RWPE2 (cell line): ENCODE measurements around the gene DNAJC1.

Experiments
- ATAC-seq: fragments of 200-7000 bp; cut with Tn5 transposase; 3 replicates; pipeline ENCODE4 v1.9.1; 2021; ENCODE audit warnings: low read depth
- DNase-seq: peaks from one replicate; pipeline ENCODE4 v3.0.0-alpha.2; 2020; ENCODE audit warnings: low spot score
- H3K27ac ChIP-seq: fragments of 450-650 bp; 2 replicates; pipeline ENCODE4 v1.5.1; 2017; ENCODE audit warnings: mild to moderate bottlenecking; ENCODE audit not compliant: poor library complexity, severe bottlenecking
- H3K27me3 ChIP-seq: fragments of 250-450 bp; sonication (Bioruptor Pico); 2 replicates; pipeline ENCODE4 v1.5.1; 2021; ENCODE audit warnings: mild to moderate bottlenecking, moderate library complexity; ENCODE audit not compliant: insufficient read depth, poor library complexity, severe bottlenecking
- H3K36me3 ChIP-seq: fragments of 250-450 bp; sonication (Bioruptor Pico); 2 replicates; pipeline ENCODE4 v1.5.1; 2020; ENCODE audit warnings: low read depth, mild to moderate bottlenecking, moderate library complexity
- H3K4me1 ChIP-seq: fragments of 250-450 bp; sonication (Bioruptor Pico); 2 replicates; pipeline ENCODE4 v1.5.1; 2021; ENCODE audit warnings: mild to moderate bottlenecking, moderate library complexity; ENCODE audit not compliant: insufficient read depth, poor library complexity, severe bottlenecking
- H3K4me3 ChIP-seq: fragments of 250-450 bp; sonication (Bioruptor Pico); 2 replicates; pipeline ENCODE4 v1.5.1; 2021; ENCODE audit warnings: mild to moderate bottlenecking, moderate library complexity; ENCODE audit not compliant: severe bottlenecking
- H3K9me3 ChIP-seq: fragments of 250-450 bp; sonication (Bioruptor Pico); 2 replicates; pipeline ENCODE4 v1.5.1; 2021; ENCODE audit warnings: mild to moderate bottlenecking, moderate library complexity; ENCODE audit not compliant: severe bottlenecking
- CTCF ChIP-seq: fragments of 450-650 bp; IDR thresholded peaks from one replicate; pipeline ENCODE4 v1.5.1; 2017; ENCODE audit warnings: mild to moderate bottlenecking, moderate library complexity; ENCODE audit not compliant: poor library complexity, severe bottlenecking

The DNAJC1 gene

DNA sequence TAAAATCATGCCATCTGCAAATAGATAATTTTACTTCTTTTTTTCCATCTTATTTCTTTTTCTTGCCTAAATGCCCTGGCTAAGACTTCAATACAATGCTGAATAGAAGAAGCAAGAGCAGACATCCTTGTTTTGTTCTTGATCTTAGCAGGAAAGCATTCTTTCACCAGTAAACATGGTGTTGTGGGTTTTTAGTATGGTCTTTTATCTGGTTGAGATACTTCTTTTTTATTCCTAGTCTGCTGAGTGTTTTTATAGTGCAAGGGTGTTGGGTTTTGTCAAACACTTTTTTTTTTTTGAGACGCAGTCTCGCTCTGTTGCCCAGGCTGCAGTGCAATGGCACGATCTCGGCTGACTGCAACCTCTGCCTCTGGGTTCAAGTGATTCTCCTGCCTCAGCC is 232.3 kb downstream of the DNAJC1 start:
- no peak overlapping the region for H3K27ac ChIP-seq
- H3K27me3 ChIP-seq: no peaks in the 10 kb centered on the region
- no peak for ATAC-seq
- no peaks in the 10 kb centered on the region for H3K9me3 ChIP-seq
- TF ChIP-seq CTCF: no peak
- DNase-seq: no peak
- no peaks in the 10 kb centered on the region for H3K36me3 ChIP-seq
- H3K4me3 ChIP-seq: no peak overlapping the region
- no peaks in the 10 kb centered on the region for H3K4me1 ChIP-seq

DNA sequence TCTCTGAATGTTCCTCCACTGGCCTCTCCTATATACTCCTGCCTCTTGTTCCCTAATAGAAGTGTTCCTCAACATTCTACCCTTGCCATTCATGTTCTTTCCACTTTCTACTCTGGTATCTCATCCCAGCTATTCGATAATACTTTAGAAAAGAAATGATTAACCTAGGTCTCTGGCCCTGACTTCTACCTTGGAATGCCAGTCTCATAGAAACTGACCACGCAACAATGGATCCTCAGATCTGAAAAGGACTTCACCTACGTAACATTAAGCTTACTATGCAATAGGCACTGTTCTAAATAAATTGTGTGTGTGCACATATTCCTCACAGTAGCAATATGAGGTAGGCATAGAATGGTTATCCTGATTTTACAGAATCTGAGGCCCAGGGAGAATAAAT is 234.5 kb downstream of the DNAJC1 start:
- TF ChIP-seq CTCF: no peak
- H3K27me3 ChIP-seq: no peaks in the 10 kb centered on the region
- H3K4me1 ChIP-seq: no peaks in the 10 kb centered on the region
- no peak overlapping the region for H3K4me3 ChIP-seq
- DNase-seq (no peak), ATAC-seq (no peak)
- H3K27ac ChIP-seq: no peak overlapping the region
- H3K9me3 ChIP-seq: no peaks in the 10 kb centered on the region
- no peaks in the 10 kb centered on the region for H3K36me3 ChIP-seq

DNA sequence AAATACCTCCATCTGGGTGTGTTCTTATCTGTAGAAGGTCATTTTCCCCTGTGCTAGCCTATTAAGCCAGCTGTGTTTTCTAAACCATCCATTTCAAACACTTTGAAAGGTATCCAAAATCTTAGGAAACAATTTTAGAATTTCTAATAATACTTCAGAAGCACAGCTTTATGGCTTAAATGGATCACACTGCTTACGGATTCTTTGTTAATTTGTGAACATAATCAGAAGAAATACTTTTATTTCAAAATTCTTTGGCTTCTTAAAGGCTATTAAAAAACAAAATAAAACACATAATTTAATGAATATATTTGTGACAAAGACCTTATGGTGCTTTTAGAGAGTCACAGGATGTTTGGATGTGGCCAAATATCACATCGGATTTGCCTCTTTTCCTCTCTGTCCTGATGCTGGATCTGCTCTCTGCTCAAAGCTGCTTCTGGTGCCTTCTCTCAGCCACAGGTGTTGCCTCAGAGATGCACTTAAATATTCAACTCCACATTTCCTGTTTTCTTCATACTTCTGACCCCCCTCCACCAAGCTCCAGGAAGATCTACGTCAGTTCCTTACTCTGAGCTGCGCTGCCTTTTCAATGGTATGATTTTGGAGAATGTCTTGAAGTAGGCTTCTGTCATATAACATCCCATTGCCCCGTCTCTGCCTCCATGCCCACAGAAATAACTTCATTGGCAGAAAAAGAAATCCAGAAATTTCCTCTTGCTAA is 238.9 kb downstream of the DNAJC1 start:
- ATAC-seq (no peak), DNase-seq (no peak)
- Histone ChIP-seq H3K27me3 (no peaks in the 10 kb centered on the region), H3K9me3 (no peaks in the 10 kb centered on the region), H3K27ac (no peak overlapping the region), H3K4me1 (no peaks in the 10 kb centered on the region), H3K4me3 (no peak overlapping the region), H3K36me3 (no peaks in the 10 kb centered on the region)
- TF ChIP-seq CTCF: no peak

GRCh38 chr10:21760332-21760731 is 243.2 kb downstream of the DNAJC1 start:
- H3K4me1 ChIP-seq: no peaks in the 10 kb centered on the region
- H3K4me3 ChIP-seq: no peak overlapping the region
- H3K9me3 ChIP-seq: no peaks in the 10 kb centered on the region
- H3K36me3 ChIP-seq: no peaks in the 10 kb centered on the region
- H3K27me3 ChIP-seq: no peaks in the 10 kb centered on the region
- no peak for TF ChIP-seq CTCF
- no peak for ATAC-seq
- H3K27ac ChIP-seq: no peak overlapping the region
- no peak for DNase-seq

DNA sequence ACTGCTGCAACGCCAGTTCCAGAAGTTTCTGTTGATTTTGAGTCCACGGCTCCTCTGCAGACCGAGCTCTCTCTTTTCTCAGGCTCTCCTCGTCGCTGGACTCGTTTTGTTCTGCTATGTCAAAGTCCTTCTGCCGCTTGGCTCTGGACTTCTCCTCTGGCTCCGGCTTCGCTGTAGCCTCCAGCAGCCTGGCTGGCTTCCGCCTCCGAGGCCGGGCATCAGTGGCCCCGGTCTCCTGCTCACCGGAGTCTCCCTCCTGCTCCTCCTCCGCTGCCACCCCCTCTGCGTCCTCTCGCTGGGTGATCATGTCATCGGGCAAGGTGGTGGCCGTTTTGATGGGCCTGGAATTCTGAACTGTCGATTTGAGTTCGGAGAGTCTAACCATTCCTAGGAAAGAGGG is 244.3 kb downstream of the DNAJC1 start:
- no peaks in the 10 kb centered on the region for H3K4me1 ChIP-seq
- H3K27ac ChIP-seq: no peak overlapping the region
- ATAC-seq: no peak
- H3K4me3 ChIP-seq: no peak overlapping the region
- no peaks in the 10 kb centered on the region for H3K36me3 ChIP-seq
- no peaks in the 10 kb centered on the region for H3K9me3 ChIP-seq
- DNase-seq: no peak
- TF ChIP-seq CTCF: no peak
- no peaks in the 10 kb centered on the region for H3K27me3 ChIP-seq
